ENCODE data around the gene NDUFA11. TPM values are rescaled to one million over a fixed set of nuclear protein-coding genes. Genes with fewer than 3 reads are reported as not detected.

NDUFA11 gene
- total and polyA plus RNA-seq, 2 of the 13 experiments (the other 11 are each of a cell fraction or from before 2014, with no cell fraction given) = 286 to 378 TPM

DNA sequence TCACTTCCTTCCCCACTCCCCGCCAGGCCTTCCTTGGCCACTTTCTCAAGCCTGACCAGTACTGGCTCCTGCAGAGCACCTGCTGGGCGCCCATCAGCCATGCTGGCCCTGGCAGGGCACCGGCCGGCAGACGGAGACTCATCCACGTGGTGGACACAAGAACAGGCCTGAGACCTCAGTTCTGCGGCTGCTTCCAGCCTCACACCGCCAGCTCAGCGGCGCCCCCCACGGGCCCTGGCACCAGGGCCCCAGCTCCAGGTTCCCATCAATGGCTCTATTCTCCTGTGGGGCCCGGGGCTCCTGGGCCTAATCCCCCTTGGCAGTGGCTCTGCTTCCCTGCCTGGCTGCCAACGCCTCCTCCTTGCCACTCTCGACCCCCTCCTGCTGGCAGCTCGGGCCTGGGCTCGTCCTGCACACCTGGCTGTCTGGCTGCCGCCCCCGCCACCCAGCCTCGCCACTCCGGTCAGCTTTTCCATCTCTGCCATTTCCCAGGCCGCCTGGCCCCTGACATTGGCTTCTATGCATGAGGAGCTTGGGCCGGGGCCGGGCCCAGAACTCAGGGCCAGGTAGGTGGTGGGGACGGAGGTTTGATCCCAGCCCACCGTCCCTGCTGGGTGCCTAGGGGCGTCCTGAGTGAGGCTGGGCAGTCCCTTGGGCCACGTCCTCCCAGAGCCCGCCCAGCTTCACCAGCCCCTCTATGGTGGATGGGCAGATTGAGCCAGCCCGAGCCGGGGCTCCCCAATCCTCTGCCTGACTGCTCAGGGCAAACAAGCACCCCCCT, 6.2 kb downstream of the NDUFA11 start:
- ChIA-PET POLR2A (interaction anchor here (2.7 kb wide), 1 partner anchor 70 kb away, joined by 14 read pairs; no protein-coding TSS in a partner anchor), CTCF (ENCODE audit: low intra/inter-chr PET ratio, low total read pairs) (no interaction called here)
- Histone ChIP-seq H2AFZ (ENCODE audit: low read length) (no peak overlapping the region), H3K79me2 (ENCODE audit: insufficient read depth, low read length) (peaks cover 31% of the 10 kb centered on the region), H3K4me3 (replicated peaks in 1 of 3; ENCODE audit: insufficient read depth in 1 of 3, low read depth in 2 of 3, low read length in 3 of 3) (no peak overlapping the region), H3K4me1 (ENCODE audit: insufficient read depth, low read length) (peaks cover 32% of the 10 kb centered on the region), H3K4me2 (ENCODE audit: low read depth, low read length) (no peak overlapping the region), H3K36me3 (replicated peaks in 1 of 2; ENCODE audit: control insufficient read depth in 1 of 2, insufficient read depth in 2 of 2, low read length in 2 of 2) (peaks cover 7 to 43% of the 10 kb centered on the region in 2 experiments; a peak in 4 of 5 replicates), H3K9me3 (ENCODE audit: low read length) (no peaks in the 10 kb centered on the region), H4K20me1 (ENCODE audit: insufficient read depth, low read length) (peaks cover 12% of the 10 kb centered on the region; the same call in 1 of the 2 replicates), H3K27ac (ENCODE audit: extremely low read length, insufficient read depth, low read length) (no peak overlapping the region), H3K9ac (ENCODE audit: insufficient read depth, low read depth, low read length) (no peak overlapping the region), H3K27me3 (ENCODE audit: control insufficient read depth in 1 of 2, insufficient read depth in 2 of 2, low read length in 2 of 2) (no peaks in the 10 kb centered on the region)
- no TSS peak for BruUV-seq (replicated peaks)
- ATAC-seq (no peak), DNase-seq (ENCODE audit: low spot score) (no peak), FAIRE-seq (no peak)
- in situ Hi-C loops (cut with HindIII; ENCODE audit: extremely low pct_ligation_motif_present, low pct_unique_long_range_greater_than_20kb) (no loop called here), intact Hi-C loops (cut with micrococcal nuclease; ENCODE audit: unreplicated experiment) (no loop called here)
- 95% methylated on average over 22 of the region's 30 CpGs for WGBS (ENCODE audit: low lambda C conversion rate)
- TF ChIP-seq, protein P1, sequence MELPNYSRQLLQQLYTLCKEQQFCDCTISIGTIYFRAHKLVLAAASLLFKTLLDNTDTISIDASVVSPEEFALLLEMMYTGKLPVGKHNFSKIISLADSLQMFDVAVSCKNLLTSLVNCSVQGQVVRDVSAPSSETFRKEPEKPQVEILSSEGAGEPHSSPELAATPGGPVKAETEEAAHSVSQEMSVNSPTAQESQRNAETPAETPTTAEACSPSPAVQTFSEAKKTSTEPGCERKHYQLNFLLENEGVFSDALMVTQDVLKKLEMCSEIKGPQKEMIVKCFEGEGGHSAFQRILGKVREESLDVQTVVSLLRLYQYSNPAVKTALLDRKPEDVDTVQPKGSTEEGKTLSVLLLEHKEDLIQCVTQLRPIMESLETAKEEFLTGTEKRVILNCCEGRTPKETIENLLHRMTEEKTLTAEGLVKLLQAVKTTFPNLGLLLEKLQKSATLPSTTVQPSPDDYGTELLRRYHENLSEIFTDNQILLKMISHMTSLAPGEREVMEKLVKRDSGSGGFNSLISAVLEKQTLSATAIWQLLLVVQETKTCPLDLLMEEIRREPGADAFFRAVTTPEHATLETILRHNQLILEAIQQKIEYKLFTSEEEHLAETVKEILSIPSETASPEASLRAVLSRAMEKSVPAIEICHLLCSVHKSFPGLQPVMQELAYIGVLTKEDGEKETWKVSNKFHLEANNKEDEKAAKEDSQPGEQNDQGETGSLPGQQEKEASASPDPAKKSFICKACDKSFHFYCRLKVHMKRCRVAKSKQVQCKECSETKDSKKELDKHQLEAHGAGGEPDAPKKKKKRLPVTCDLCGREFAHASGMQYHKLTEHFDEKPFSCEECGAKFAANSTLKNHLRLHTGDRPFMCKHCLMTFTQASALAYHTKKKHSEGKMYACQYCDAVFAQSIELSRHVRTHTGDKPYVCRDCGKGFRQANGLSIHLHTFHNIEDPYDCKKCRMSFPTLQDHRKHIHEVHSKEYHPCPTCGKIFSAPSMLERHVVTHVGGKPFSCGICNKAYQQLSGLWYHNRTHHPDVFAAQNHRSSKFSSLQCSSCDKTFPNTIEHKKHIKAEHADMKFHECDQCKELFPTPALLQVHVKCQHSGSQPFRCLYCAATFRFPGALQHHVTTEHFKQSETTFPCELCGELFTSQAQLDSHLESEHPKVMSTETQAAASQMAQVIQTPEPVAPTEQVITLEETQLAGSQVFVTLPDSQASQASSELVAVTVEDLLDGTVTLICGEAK (IDR thresholded peaks at IDR 0.05) = no peak
- TF ChIP-seq, protein P1 (CRISPR knock-in tag; IDR thresholded peaks at IDR 0.05) = no peak
- TF ChIP-seq ZKSCAN5 (CRISPR knock-in tag; IDR thresholded peaks at IDR 0.05) (no peak), CCDC6 (CRISPR knock-in tag; IDR thresholded peaks at IDR 0.05) (no peak), RBFOX2 (IDR thresholded peaks at IDR 0.05; ENCODE audit: low read depth, low read length) (peak; percentile 72), SETDB1 (CRISPR knock-in tag; IDR thresholded peaks at IDR 0.05; ENCODE audit: borderline replicate concordance) (no peak), ZNF264 (CRISPR knock-in tag; IDR thresholded peaks at IDR 0.05) (no peak), ARID2 (CRISPR knock-in tag; IDR thresholded peaks at IDR 0.05; ENCODE audit: borderline replicate concordance) (no peak), JUND (CRISPR knock-in tag; IDR thresholded peaks at IDR 0.05) (no peak), NR3C1 (CRISPR knock-in tag; IDR thresholded peaks at IDR 0.05) (no peak), ZFP82 (CRISPR knock-in tag; IDR thresholded peaks at IDR 0.05; ENCODE audit: borderline replicate concordance) (no peak), ZNF614 (CRISPR knock-in tag; IDR thresholded peaks at IDR 0.05; ENCODE audit: borderline replicate concordance) (no peak)
- TF ChIP-seq, protein P2, sequence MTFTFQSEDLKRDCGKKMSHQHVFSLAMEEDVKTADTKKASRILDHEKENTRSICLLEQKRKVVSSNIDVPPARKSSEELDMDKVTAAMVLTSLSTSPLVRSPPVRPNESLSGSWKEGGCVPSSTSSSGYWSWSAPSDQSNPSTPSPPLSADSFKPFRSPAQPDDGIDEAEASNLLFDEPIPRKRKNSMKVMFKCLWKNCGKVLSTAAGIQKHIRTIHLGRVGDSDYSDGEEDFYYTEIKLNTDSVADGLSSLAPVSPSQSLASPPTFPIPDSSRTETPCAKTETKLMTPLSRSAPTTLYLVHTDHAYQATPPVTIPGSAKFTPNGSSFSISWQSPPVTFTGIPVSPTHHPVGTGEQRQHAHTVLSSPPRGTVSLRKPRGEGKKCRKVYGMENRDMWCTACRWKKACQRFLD (CRISPR knock-in tag; IDR thresholded peaks at IDR 0.05; ENCODE audit: borderline replicate concordance) = no peak
